ENCODE data around the gene BCAS3.

DNA sequence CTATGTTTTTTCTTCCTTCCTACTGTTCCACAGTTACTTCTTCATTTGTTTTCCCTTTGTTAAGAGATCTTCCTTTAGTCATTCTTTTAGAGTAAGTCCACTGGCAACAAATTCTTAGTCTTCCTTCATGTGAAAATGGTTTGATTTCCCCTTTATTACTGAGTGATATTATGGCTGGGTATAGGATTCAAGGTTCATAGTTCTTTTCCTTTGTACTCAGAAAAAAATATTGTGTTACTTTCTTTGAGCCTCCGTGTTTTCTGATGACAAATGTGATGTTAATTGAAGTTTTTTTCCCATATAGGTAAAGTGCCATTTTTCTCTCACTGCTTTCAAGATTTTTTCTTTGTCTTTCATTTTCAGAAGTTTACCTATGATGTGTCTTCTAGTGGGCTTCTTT, 438.9 kb downstream of the BCAS3 start:
- TF ChIP-seq, protein P1, sequence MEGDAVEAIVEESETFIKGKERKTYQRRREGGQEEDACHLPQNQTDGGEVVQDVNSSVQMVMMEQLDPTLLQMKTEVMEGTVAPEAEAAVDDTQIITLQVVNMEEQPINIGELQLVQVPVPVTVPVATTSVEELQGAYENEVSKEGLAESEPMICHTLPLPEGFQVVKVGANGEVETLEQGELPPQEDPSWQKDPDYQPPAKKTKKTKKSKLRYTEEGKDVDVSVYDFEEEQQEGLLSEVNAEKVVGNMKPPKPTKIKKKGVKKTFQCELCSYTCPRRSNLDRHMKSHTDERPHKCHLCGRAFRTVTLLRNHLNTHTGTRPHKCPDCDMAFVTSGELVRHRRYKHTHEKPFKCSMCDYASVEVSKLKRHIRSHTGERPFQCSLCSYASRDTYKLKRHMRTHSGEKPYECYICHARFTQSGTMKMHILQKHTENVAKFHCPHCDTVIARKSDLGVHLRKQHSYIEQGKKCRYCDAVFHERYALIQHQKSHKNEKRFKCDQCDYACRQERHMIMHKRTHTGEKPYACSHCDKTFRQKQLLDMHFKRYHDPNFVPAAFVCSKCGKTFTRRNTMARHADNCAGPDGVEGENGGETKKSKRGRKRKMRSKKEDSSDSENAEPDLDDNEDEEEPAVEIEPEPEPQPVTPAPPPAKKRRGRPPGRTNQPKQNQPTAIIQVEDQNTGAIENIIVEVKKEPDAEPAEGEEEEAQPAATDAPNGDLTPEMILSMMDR (IDR thresholded peaks at IDR 0.05), result no peak
- TF ChIP-seq POLR2A (IDR thresholded peaks at IDR 0.05) (no peak), POLR2AphosphoS5 (IDR thresholded peaks at IDR 0.05) (no peak), EP300 (IDR thresholded peaks at IDR 0.05; ENCODE audit: low read depth) (no peak)

All from transverse colon (tissue), 4 donors.